Vagina (tissue), 2 donors: ENCODE results near the gene NISCH.

Experiments
- CTCF ChIP-seq, 3 experiments: fragments of 450-650 bp in 2 of 3; fragments of 200-600 bp in 1 of 3; sonication (generic) in 1 of 3; IDR thresholded peaks; one replicate each; pipeline ENCODE4 v1.5.1; 2017 to 2019; ENCODE audit warnings: antibody characterized with exemption in 3 of 3, mild to moderate bottlenecking in 2 of 3, moderate library complexity in 2 of 3
- POLR2A ChIP-seq, 2 donors: fragments of 450-650 bp; IDR thresholded peaks; one replicate each; pipeline ENCODE4 v1.6.1; 2017; ENCODE audit warnings: antibody characterized with exemption in 2 of 2, mild to moderate bottlenecking in 2 of 2, moderate library complexity in 2 of 2
- POLR2AphosphoS5 ChIP-seq, 2 donors: sonication (generic); formaldehyde crosslinking; IDR thresholded peaks; one replicate each; pipeline ENCODE4 v1.9.0; 2017; ENCODE audit warnings: antibody characterized with exemption in 2 of 2, mild to moderate bottlenecking in 2 of 2, low read depth in 1 of 2; ENCODE audit not compliant: insufficient read depth in 1 of 2

GRCh38 chr3:52430416-52430810 is 25.0 kb upstream of the NISCH start:
- TF ChIP-seq POLR2A (IDR thresholded peaks at IDR 0.05) (no peak), CTCF (IDR thresholded peaks at IDR 0.05) (no peak), POLR2AphosphoS5 (IDR thresholded peaks at IDR 0.05; ENCODE audit: insufficient read depth in 1 of 2, low read depth in 1 of 2) (no peak)
